Measurements from ENCODE around the gene IQCN.

The IQCN gene

GRCh38 chr19:18265582-18265981 is 8.7 kb downstream of the IQCN start:
- no peaks in the 10 kb centered on the region for H4K20me1 ChIP-seq (ENCODE audit: control insufficient read depth, insufficient read depth, low read depth, low read length)
- no peak overlapping the region for H3K4me2 ChIP-seq (ENCODE audit: low read length)
- no peaks in the 10 kb centered on the region for H3K79me2 ChIP-seq (ENCODE audit: control insufficient read depth, low read length)
- TF ChIP-seq EZH2phosphoT487 (IDR thresholded peaks at IDR 0.05; ENCODE audit: borderline replicate concordance, low read length) (no peak), CTCF (IDR thresholded peaks at IDR 0.05; ENCODE audit: low read depth, low read length, poor library complexity, severe bottlenecking) (no peak)
- peaks cover 8% of the 10 kb centered on the region; the same call in 1 of the 2 replicates for H3K36me3 ChIP-seq (ENCODE audit: control insufficient read depth, low read length)
- H3F3A ChIP-seq (ENCODE audit: control insufficient read depth, insufficient read depth): peaks cover 4% of the 10 kb centered on the region; the same call in 1 of the 2 replicates
- no peak overlapping the region for H3K4me3 ChIP-seq (ENCODE audit: low read length)
- H3K9me2 ChIP-seq (replicated peaks; ENCODE audit: control insufficient read depth, low read length): no peaks in the 10 kb centered on the region
- H3K9me3 ChIP-seq (ENCODE audit: control insufficient read depth, insufficient read depth, low read length): no peaks in the 10 kb centered on the region
- H3K27ac ChIP-seq (ENCODE audit: low read depth, low read length): no peak overlapping the region
- H3K4me1 ChIP-seq (ENCODE audit: control insufficient read depth, low read length): peaks cover 8% of the 10 kb centered on the region
- H3K27me3 ChIP-seq (ENCODE audit: control insufficient read depth, low read length): no peaks in the 10 kb centered on the region

- Histone ChIP-seq H3K4me2 (ENCODE audit: low read length) (no peak overlapping the region), H3K9me3 (ENCODE audit: control insufficient read depth, insufficient read depth, low read length) (no peaks in the 10 kb centered on the region), H3K27ac (ENCODE audit: low read depth, low read length) (no peak overlapping the region), H3K36me3 (ENCODE audit: control insufficient read depth, low read length) (peaks cover 8% of the 10 kb centered on the region; the same call in 1 of the 2 replicates), H3K27me3 (ENCODE audit: control insufficient read depth, low read length) (no peaks in the 10 kb centered on the region), H3K4me1 (ENCODE audit: control insufficient read depth, low read length) (peaks cover 8% of the 10 kb centered on the region), H3K9me2 (replicated peaks; ENCODE audit: control insufficient read depth, low read length) (no peaks in the 10 kb centered on the region), H4K20me1 (ENCODE audit: control insufficient read depth, insufficient read depth, low read depth, low read length) (no peaks in the 10 kb centered on the region), H3K4me3 (ENCODE audit: low read length) (no peak overlapping the region), H3K79me2 (ENCODE audit: control insufficient read depth, low read length) (no peaks in the 10 kb centered on the region), H3F3A (ENCODE audit: control insufficient read depth, insufficient read depth) (peaks cover 4% of the 10 kb centered on the region; the same call in 1 of the 2 replicates)
- TF ChIP-seq CTCF (IDR thresholded peaks at IDR 0.05; ENCODE audit: low read depth, low read length, poor library complexity, severe bottlenecking) (no peak), EZH2phosphoT487 (IDR thresholded peaks at IDR 0.05; ENCODE audit: borderline replicate concordance, low read length) (no peak)
Observed at GRCh38 chr19:18264971-18265540, 9.2 kb downstream of the IQCN start.

GRCh38 chr19:18264137-18264854 is 10.0 kb downstream of the IQCN start:
- peaks cover 8% of the 10 kb centered on the region; the same call in 1 of the 2 replicates for H3K36me3 ChIP-seq (ENCODE audit: control insufficient read depth, low read length)
- no peak overlapping the region for H3K4me3 ChIP-seq (ENCODE audit: low read length)
- H4K20me1 ChIP-seq (ENCODE audit: control insufficient read depth, insufficient read depth, low read depth, low read length): no peaks in the 10 kb centered on the region
- no peaks in the 10 kb centered on the region for H3F3A ChIP-seq (ENCODE audit: control insufficient read depth, insufficient read depth)
- H3K4me2 ChIP-seq (ENCODE audit: low read length): no peak overlapping the region
- no peaks in the 10 kb centered on the region for H3K9me2 ChIP-seq (replicated peaks; ENCODE audit: control insufficient read depth, low read length)
- TF ChIP-seq EZH2phosphoT487 (IDR thresholded peaks at IDR 0.05; ENCODE audit: borderline replicate concordance, low read length) (no peak), CTCF (IDR thresholded peaks at IDR 0.05; ENCODE audit: low read depth, low read length, poor library complexity, severe bottlenecking) (no peak)
- no peaks in the 10 kb centered on the region for H3K79me2 ChIP-seq (ENCODE audit: control insufficient read depth, low read length)
- peaks cover 8% of the 10 kb centered on the region for H3K4me1 ChIP-seq (ENCODE audit: control insufficient read depth, low read length)
- no peaks in the 10 kb centered on the region for H3K27me3 ChIP-seq (ENCODE audit: control insufficient read depth, low read length)
- H3K9me3 ChIP-seq (ENCODE audit: control insufficient read depth, insufficient read depth, low read length): no peaks in the 10 kb centered on the region
- H3K27ac ChIP-seq (ENCODE audit: low read depth, low read length): no peak overlapping the region
